Immature natural killer cell (primary cell): ENCODE data around the gene BRSK1. TPM values are rescaled to one million over a fixed set of nuclear protein-coding genes. Genes with fewer than 3 reads are reported as not detected.

Source experiments
- DNase-seq, 3 donors: peaks; one replicate each; pipeline ENCODE4 v3.0.0; 2022; ENCODE audit warnings: mixed read lengths in 1 of 3
- H3K27ac Mint-ChIP-seq, 6 donors: one replicate each; pipeline ENCODE4 v1.8.0; 2020; ENCODE audit warnings: mixed read lengths in 6 of 6, mild to moderate bottlenecking in 5 of 6, inconsistent platforms in 4 of 6, moderate library complexity in 3 of 6
- H3K27me3 Mint-ChIP-seq, 3 donors: one replicate each; pipeline ENCODE4 v1.8.0; 2020 to 2021; ENCODE audit warnings: low read depth in 3 of 3, mild to moderate bottlenecking in 3 of 3, mixed read lengths in 3 of 3, moderate library complexity in 3 of 3, inconsistent platforms in 1 of 3
- H3K36me3 Mint-ChIP-seq, 3 donors: one replicate each; pipeline ENCODE4 v1.8.0; 2020; ENCODE audit warnings: mixed read lengths in 3 of 3, inconsistent platforms in 2 of 3, mild to moderate bottlenecking in 2 of 3
- H3K4me1 Mint-ChIP-seq, 2 donors: one replicate each; pipeline ENCODE4 v1.8.0; 2020; ENCODE audit warnings: inconsistent platforms in 2 of 2, mild to moderate bottlenecking in 2 of 2, mixed read lengths in 2 of 2, moderate library complexity in 1 of 2
- H3K4me3 Mint-ChIP-seq, 5 donors: one replicate each; pipeline ENCODE4 v1.8.0; 2020; ENCODE audit warnings: mild to moderate bottlenecking in 5 of 5, mixed read lengths in 5 of 5, inconsistent platforms in 3 of 5, moderate library complexity in 3 of 5
- H3K9me3 Mint-ChIP-seq, 6 donors: one replicate each; pipeline ENCODE4 v1.8.0; 2020; ENCODE audit warnings: mild to moderate bottlenecking in 6 of 6, mixed read lengths in 6 of 6, inconsistent platforms in 4 of 6, moderate library complexity in 3 of 6
- polyA plus RNA-seq, 3 donors: library from polyadenylated mRNA; unstranded; fragments of 300-500 nt; fragmentation: Illumina TruSeq; gene quantifications; one replicate each; pipeline ENCODE4 v1.2.3, GENCODE V29; 2021

The BRSK1 gene
- polyA plus RNA-seq, 3 donors from 2014 or later: not detected

GRCh38 chr19:55248166-55248675 is 35.6 kb upstream of the BRSK1 start:
- DNase-seq: no peak
- Mint-ChIP-seq H3K4me1 (peaks cover 45 to 50% of the 10 kb centered on the region in 2 donors), H3K27ac (peak overlapping the region in 4 of 6 donors; percentile 59 to 84 (median 68)), H3K36me3 (peaks cover 3 to 6% (median 3%) of the 10 kb centered on the region in 3 donors), H3K9me3 (no peaks in the 10 kb centered on the region), H3K27me3 (peaks cover 0 to 6% (median 3%) of the 10 kb centered on the region in 3 donors), H3K4me3 (peak overlapping the region in 2 of 5 donors; percentile 2 to 39)

- Mint-ChIP-seq H3K4me1 (peaks cover 50 to 55% of the 10 kb centered on the region in 2 donors), H3K27me3 (peaks cover 3 to 6% (median 3%) of the 10 kb centered on the region in 3 donors), H3K9me3 (no peaks in the 10 kb centered on the region), H3K36me3 (peaks cover 3 to 6% (median 3%) of the 10 kb centered on the region in 3 donors), H3K4me3 (peak overlapping the region in 1 of 5 donors; percentile 39), H3K27ac (peak overlapping the region in 5 of 6 donors; percentile 59 to 84 (median 69))
- DNase-seq: no peak
Measured at GRCh38 chr19:55248704-55249103, 35.1 kb upstream of the BRSK1 start.

GRCh38 chr19:55249841-55250240 is 34.0 kb upstream of the BRSK1 start:
- no peak for DNase-seq
- peaks cover 62 to 66% of the 10 kb centered on the region in 2 donors for H3K4me1 Mint-ChIP-seq
- H3K9me3 Mint-ChIP-seq: no peaks in the 10 kb centered on the region
- H3K27ac Mint-ChIP-seq: peak overlapping the region in 1 of 6 donors; percentile 96
- H3K36me3 Mint-ChIP-seq: peaks cover 0 to 3% (median 2%) of the 10 kb centered on the region in 3 donors
- H3K4me3 Mint-ChIP-seq: no peak overlapping the region
- peaks cover 3 to 9% (median 4%) of the 10 kb centered on the region in 3 donors for H3K27me3 Mint-ChIP-seq

GRCh38 chr19:55250262-55251036 is 33.3 kb upstream of the BRSK1 start:
- H3K4me3 Mint-ChIP-seq: peak overlapping the region; percentile 78 to 99 (median 84)
- peaks cover 3 to 9% (median 6%) of the 10 kb centered on the region in 3 donors for H3K27me3 Mint-ChIP-seq
- H3K27ac Mint-ChIP-seq: peak overlapping the region; percentile 96 to 99 (median 98)
- DNase-seq: no peak
- peaks cover 0 to 3% (median 2%) of the 10 kb centered on the region in 3 donors for H3K36me3 Mint-ChIP-seq
- H3K9me3 Mint-ChIP-seq: no peaks in the 10 kb centered on the region
- peaks cover 68 to 72% of the 10 kb centered on the region in 2 donors for H3K4me1 Mint-ChIP-seq

GRCh38 chr19:55251341-55252081 is 32.3 kb upstream of the BRSK1 start:
- peaks cover 78 to 83% of the 10 kb centered on the region in 2 donors for H3K4me1 Mint-ChIP-seq
- peaks cover 3 to 10% (median 8%) of the 10 kb centered on the region in 3 donors for H3K27me3 Mint-ChIP-seq
- H3K4me3 Mint-ChIP-seq: peak overlapping the region; percentile 78 to 99 (median 84)
- H3K9me3 Mint-ChIP-seq: no peaks in the 10 kb centered on the region
- H3K36me3 Mint-ChIP-seq: peaks cover 0 to 3% (median 2%) of the 10 kb centered on the region in 3 donors
- peak; percentile 44 to 46 (median 44) for DNase-seq
- H3K27ac Mint-ChIP-seq: peak overlapping the region; percentile 96 to 99 (median 98)

- H3K9me3 Mint-ChIP-seq: no peaks in the 10 kb centered on the region
- DNase-seq: no peak
- H3K4me1 Mint-ChIP-seq: peaks cover 85 to 91% of the 10 kb centered on the region in 2 donors
- peaks cover 3 to 17% (median 10%) of the 10 kb centered on the region in 3 donors for H3K27me3 Mint-ChIP-seq
- H3K27ac Mint-ChIP-seq: peak overlapping the region; percentile 96 to 99 (median 99)
- H3K4me3 Mint-ChIP-seq: peak overlapping the region; percentile 97 to 100 (median 98)
- H3K36me3 Mint-ChIP-seq: peaks cover 0 to 3% (median 2%) of the 10 kb centered on the region in 3 donors
Measured at GRCh38 chr19:55252760-55253663, 30.8 kb upstream of the BRSK1 start.

- Mint-ChIP-seq H3K27ac (peak overlapping the region; percentile 96 to 99 (median 99)), H3K4me1 (peaks cover 75 to 82% of the 10 kb centered on the region in 2 donors), H3K36me3 (peaks cover 0 to 3% (median 2%) of the 10 kb centered on the region in 3 donors), H3K9me3 (no peaks in the 10 kb centered on the region), H3K27me3 (peaks cover 5 to 21% (median 13%) of the 10 kb centered on the region in 3 donors), H3K4me3 (peak overlapping the region; percentile 97 to 100 (median 98))
- DNase-seq: peak; percentile 76 to 77 (median 77)
Measured at GRCh38 chr19:55253842-55254624, 29.8 kb upstream of the BRSK1 start.

- Mint-ChIP-seq H3K27me3 (peaks cover 9 to 26% (median 16%) of the 10 kb centered on the region in 3 donors), H3K4me1 (peaks cover 78 to 82% of the 10 kb centered on the region in 2 donors), H3K27ac (peak overlapping the region; percentile 96 to 99 (median 99)), H3K36me3 (peaks cover 0 to 3% (median 2%) of the 10 kb centered on the region in 3 donors), H3K9me3 (no peaks in the 10 kb centered on the region), H3K4me3 (peak overlapping the region; percentile 97 to 100 (median 98))
- DNase-seq: no peak
Measured at GRCh38 chr19:55254625-55254977, 29.2 kb upstream of the BRSK1 start.

GRCh38 chr19:55255618-55256423 is 28.0 kb upstream of the BRSK1 start:
- H3K4me1 Mint-ChIP-seq: peaks cover 77 to 85% of the 10 kb centered on the region in 2 donors

GRCh38 chr19:55256562-55257460 is 27.0 kb upstream of the BRSK1 start:
- Mint-ChIP-seq H3K9me3 (no peaks in the 10 kb centered on the region), H3K27me3 (peaks cover 7 to 23% (median 16%) of the 10 kb centered on the region in 3 donors), H3K27ac (peak overlapping the region; percentile 96 to 99 (median 99)), H3K36me3 (peaks cover 0 to 1% (median under 1%) of the 10 kb centered on the region in 3 donors), H3K4me1 (peaks cover 67 to 75% of the 10 kb centered on the region in 2 donors), H3K4me3 (peak overlapping the region; percentile 97 to 100 (median 98))
- DNase-seq: no peak

More at GRCh38 chr19:55255618-55256423, 28.0 kb upstream of the BRSK1 start:
- Mint-ChIP-seq H3K9me3 (no peaks in the 10 kb centered on the region), H3K4me3 (peak overlapping the region; percentile 97 to 100 (median 98)), H3K27ac (peak overlapping the region; percentile 96 to 99 (median 99)), H3K27me3 (peaks cover 10 to 26% (median 16%) of the 10 kb centered on the region in 3 donors), H3K36me3 (peaks cover 0 to 3% (median 2%) of the 10 kb centered on the region in 3 donors)
- peak; percentile 31 to 37 (median 34) for DNase-seq
